Mammary microvascular endothelial cell (primary cell): ENCODE data around the gene SLK. TPM values are rescaled to one million over a fixed set of nuclear protein-coding genes. Genes with fewer than 3 reads are reported as not detected.

ENCODE experiments used
- total RNA-seq: library from RNA; depleted of rRNA; stranded (reverse); fragments of >200 nt; gene quantifications from 2 replicates; pipeline ENCODE4 v1.2.3, GENCODE V29; 2015

The SLK gene
- total RNA-seq = 46.0 and 46.5 TPM in 2 replicates

DNA sequence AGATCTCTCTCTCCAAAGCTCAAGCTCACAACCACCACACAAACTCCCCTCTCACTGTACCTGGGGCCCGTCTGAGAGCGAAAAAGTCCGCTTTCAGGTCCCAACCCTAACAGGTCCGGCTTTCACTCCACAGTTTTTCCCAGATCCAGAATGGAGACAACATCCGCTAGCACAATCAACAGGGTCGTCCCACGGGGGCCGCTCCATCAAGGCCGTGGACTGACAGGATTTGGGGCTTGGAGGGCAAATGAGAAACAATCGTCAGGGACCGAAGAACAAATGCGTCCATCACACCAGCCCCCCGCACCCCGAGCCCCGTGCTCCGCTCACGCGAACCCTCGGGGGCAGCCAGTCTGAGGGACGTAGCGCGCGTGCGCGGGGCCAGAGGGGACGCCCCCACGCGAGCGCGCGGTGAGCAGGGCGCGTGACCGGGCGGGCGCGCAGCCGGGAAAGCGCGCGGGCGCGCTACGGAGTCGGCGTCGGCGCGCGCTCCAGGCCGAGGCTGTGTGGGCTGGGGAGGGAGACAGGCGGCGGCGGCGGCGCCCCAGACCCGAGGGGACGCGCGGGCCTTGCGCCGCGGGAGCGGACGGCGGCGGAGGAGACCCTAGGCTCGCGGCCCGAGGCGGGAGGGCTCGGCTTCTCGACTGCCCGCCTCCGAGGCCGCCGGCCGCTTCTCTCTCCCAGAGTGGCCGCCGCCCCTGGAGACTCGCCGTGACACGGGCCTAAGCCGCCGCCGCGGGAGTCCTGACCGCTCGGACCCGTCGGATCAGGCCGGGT lies at the start of gene SLK:
Gene SLK (plus strand): TSS at position 470 of the 777 bp plus-strand sequence. CDS start 606 bp downstream, outside the sequence.

DNA sequence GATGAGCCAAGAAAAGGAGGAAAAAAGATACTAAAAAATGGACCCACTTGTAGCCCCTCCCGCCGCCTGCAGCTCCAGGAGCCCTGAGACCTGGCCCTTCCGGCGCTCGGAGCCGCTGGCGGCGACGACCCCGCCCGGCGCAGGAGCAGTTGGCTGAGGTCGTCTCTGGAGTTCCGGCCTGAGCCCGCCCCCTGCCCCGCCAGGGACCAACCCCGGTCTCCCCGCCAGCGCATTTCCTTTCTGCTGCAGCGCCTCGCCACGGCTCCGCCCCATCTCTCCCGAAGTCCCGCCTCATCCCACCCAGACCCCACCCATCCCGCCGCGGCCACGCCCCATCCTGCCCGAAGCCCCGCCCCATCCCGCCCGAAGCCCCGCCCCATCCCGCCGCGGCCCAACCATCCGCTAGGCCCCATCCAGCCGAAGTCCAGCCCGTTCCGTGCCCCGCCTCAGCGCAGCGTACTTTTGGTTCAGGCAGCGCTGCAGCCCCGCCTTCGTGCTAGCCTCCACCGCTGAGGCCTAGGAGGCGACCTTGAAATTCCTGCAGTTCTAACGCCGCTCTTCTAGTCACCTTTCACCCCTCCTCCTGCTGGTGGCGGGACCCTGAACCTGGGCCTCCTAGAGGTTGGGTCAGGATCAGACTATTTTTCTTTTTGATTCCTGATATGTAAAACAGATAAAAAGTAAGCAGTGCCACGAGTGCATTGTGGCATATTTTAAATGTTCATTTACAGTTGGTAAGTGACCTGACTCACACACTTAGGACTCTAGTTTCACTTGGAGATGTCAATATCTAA lies 48.7 kb upstream of the SLK start, which contains the start of gene STN1:
Gene STN1 (minus strand): TSS at position 132 of the 794 bp plus-strand sequence. CDS start 590 bp downstream, outside the sequence.

Other genes with a start within 250 kb of the SLK start
- 4.5 and 4.9 TPM in 2 replicates for gene SH3PXD2A, start 111.6 kb upstream of the SLK start, total RNA-seq
- 30.7 and 30.9 TPM in 2 replicates for gene STN1, start 49.0 kb upstream of the SLK start, total RNA-seq
- 3.3 and 4.6 TPM in 2 replicates for gene COL17A1, start 118.7 kb downstream of the SLK start, total RNA-seq
- gene SFR1, start 155.0 kb downstream of the SLK start, total RNA-seq = 13.3 and 13.7 TPM in 2 replicates